ENCODE data around the gene GTF2H3.

The GTF2H3 gene

GRCh38 chr12:123645878-123646277 lies 12.2 kb downstream of the GTF2H3 start:
- DNase-seq: no peak

- no peak for DNase-seq
Observed at GRCh38 chr12:123648401-123648800, 14.8 kb downstream of the GTF2H3 start.

GRCh38 chr12:123654129-123654701 lies 20.6 kb downstream of the GTF2H3 start:
- no peak for DNase-seq

DNA sequence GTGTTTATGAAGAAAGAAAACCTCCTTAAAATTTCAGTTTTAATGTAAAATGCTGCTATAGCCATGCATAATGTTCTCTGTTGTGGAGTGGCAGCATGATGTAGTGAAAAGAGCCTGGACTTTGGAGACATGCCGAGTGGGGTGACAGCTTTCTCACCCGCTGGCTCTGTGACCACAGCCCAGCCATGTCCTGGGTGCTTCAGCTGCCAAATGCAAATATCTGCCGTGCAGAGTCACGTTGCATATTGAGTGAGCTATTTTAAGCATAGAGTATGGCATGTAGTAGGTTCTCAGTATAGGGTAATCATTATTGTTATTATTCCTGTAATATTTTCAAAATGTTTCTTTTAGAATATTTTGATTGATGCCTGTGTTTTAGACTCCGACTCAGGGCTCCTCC lies 21.8 kb downstream of the GTF2H3 start:
- DNase-seq: no peak

- no peak for DNase-seq
Observed at GRCh38 chr12:123656392-123656791, 22.8 kb downstream of the GTF2H3 start.

- DNase-seq: no peak
Observed at GRCh38 chr12:123657211-123657610, 23.6 kb downstream of the GTF2H3 start.

DNA sequence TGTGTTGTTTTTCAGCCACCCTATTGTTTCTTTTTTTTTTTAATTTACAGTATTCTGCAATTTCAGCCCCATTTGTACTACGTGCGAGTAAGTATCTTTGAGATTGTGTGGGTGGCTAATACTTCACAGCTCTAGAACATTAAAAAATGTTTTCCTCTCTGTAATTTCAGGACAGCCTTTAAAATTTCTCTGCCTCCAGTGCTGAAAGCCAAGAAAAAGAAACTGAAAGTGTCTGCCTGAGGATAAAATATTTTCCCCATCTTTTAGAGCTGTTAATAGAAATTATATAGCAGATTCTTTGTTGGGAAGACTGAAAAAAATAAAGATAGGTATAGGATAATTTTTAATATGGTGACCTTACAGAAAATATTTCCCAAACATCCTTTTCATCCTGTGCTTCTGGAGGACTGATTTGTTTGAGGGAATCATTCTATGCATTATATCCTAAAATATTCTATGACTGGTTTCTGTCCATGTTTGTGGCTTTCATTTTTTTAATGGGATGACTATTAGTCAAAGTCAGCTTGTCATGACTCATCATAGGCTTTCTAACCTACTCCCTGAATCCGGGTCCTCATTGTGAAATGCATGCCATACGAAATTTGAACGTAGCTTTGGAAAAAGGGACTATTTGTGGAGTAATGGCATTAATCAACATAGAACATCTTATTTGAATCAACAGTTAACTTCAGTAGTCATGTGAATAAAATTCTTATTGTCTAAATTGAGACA lies 26.5 kb downstream of the GTF2H3 start:
- no peak for DNase-seq

GRCh38 chr12:123667771-123668170 lies 34.1 kb downstream of the GTF2H3 start:
- DNase-seq: no peak

- DNase-seq: peak; percentile 87 to 94 (median 90)
Observed at GRCh38 chr12:123670882-123671728, 37.5 kb downstream of the GTF2H3 start, which contains the start of gene TCTN2. Gene TCTN2 (plus strand): TSS chr12:123671113. CDS start chr12:123671241, 128 bp downstream.

DNA sequence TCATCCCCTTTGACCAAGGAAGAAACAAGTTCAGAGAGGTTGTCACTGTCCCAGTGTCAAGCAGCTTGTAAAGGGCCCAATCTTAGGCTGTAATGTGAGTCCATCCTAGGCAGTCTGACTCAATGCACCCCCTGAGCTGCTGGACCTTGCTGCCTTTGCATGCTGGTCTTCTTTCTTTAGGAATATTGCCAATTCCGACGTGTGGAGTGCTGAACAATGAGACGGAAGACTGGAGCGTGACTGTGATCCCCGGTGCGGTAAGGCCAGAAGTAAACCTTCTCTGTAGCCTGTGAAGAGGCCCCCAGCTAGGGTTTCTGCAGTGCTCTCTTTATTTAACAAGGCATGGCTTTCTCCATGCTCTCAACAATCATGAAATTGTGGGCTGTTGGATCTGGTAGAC lies 38.2 kb downstream of the GTF2H3 start:
- DNase-seq: no peak

DNA sequence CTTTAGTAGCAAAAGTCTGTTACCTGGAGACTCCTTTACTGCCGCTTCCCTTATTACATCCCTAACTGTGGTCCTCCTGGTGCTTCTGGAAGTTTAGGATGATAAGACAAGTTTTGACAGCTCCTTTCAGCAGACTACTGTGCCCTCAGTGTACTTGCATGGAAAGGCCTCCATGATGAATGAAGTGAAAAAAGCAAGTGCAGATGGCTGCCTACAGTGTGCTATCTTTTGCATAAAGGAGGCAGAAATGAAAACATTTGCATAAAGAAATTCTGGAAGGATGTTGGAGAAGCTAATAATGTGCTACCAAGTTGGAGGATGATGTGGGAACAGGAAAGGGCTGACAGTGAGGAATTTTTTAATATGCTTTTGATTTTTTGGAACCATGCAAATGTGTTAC lies 41.8 kb downstream of the GTF2H3 start:
- no peak for DNase-seq

DNA sequence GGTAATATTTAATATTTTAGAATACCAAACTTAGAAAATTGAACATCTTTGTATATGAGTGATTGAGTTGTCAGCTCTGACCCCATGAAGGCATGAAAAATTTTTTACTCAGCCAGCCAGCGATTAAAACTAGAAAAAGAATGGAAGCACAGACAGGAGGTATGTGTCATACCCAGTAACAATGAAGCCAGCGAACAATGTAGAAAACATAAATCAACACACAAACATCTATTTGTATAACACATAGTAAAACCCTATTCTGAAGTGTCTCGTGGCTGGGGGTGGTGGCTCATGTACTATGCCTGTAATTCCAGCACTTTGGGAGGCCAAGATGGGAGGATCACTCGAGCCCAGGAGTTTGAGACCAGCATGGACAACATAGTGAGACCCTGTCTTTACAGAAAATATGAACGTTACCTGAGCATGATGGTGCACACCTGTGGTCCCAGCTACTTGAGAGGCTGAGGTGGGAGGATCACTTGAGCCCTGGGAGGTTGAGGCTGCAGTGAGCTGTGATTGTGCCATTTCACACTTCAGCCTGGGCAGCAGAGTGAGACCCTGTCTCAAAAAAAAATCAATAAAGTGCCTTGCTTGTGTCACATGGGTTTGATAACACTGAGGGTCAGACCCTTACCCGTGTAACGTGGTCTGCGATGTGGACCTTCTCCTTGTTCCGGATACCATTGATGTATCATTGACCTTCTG lies 43.1 kb downstream of the GTF2H3 start:
- no peak for DNase-seq

DNA sequence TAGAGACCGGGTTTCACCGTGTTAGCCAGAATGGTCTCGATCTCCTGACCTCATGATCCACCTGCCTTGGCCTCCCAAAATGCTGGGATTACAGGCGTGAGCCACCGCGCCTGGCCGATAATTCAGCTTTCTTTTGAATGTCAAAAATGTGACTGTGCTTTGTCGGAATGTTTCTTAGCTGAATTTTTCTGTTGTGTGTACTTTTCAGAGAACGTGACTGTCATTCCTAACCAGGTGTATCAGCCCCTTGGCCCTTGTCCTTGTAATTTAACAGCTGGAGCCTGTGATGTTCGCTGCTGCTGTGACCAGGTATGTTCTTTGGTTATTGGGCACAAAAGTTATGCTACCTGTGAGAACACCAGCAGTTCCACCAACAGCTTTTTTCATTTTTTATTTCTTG lies 45.4 kb downstream of the GTF2H3 start:
- no peak for DNase-seq

GRCh38 chr12:123681605-123682004 lies 48.0 kb downstream of the GTF2H3 start:
- DNase-seq: no peak

- DNase-seq: no peak
Observed at GRCh38 chr12:123683964-123684363, 50.3 kb downstream of the GTF2H3 start.

GRCh38 chr12:123686636-123687190 lies 53.1 kb downstream of the GTF2H3 start:
- DNase-seq: no peak

- no peak for DNase-seq
Observed at GRCh38 chr12:123690191-123690840, 56.7 kb downstream of the GTF2H3 start.

DNA sequence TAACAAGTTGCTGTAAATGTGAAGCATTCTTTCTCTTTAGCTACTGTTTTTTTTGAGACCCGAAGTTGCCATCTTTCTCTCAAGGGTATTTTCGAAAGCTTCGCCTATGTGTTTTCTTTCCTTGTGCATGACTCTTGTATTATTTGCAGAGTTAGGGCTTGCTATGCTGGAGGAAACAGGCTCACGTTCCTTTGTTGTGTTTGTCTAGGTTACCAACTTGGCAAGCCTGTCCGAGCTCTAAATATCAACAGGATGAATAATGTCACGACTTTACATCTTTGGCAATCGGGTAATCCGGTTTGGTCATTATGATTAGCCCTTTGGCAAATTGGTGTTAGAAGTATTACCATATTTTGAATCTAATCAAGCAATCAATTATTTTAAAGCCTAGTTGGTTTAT lies 62.6 kb downstream of the GTF2H3 start:
- no peak for DNase-seq

DNA sequence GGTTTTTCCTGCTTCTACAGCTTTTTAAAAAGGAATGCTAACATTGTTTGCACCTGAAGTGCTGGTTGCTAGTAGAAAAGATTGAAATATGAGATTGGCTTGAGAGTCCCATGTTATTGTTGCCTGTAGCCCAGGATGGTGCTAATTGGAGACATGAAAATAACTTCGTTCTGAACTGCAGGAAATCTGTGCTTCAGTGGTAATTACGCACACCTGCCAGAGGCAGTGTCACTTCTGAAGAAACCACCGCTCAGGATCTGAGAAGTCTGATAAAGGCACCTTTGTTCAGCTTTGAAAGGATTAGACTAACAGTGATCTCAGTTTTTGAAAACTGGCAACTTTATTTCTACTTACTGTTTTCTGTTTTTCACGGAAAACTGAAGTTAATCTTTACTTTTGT lies 63.0 kb downstream of the GTF2H3 start:
- peak in 1 of 5 experiments; percentile 52 for DNase-seq

DNA sequence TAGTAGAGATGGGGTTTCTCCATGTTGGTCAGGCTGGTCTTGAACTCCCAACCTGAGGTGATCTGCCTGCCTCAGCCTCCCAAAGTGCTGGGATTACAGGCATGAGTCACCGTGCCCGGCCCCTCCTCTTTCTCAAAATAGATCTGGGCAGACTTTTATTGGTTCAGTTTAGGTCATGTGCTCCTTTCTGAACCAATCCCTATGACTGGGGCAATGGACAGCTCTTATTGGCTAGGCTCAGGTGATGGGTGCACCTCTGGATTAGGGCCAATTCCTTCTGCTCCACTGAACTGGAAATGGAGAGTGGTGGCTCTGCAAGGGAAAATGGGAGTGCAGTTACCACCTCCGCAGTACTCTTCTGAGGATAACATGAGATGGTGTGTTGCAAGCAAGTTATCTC lies 72.3 kb downstream of the GTF2H3 start:
- no peak for DNase-seq

GRCh38 chr12:123707466-123707865 lies 73.8 kb downstream of the GTF2H3 start:
- no peak for DNase-seq

Data from T-helper 2 cell (primary cell).